IMR-90 (cell line): ENCODE data around the gene CD68. TPM values are rescaled to one million over a fixed set of nuclear protein-coding genes. Genes with fewer than 3 reads are reported as not detected.

ENCODE experiments used
- ATAC-seq: fragments of 200-7000 bp; cut with Tn5 transposase; 2 replicates; pipeline ENCODE4 v1.9.1; 2020; ENCODE audit warnings: low read depth, mild to moderate bottlenecking, moderate library complexity
- BruUV-seq: library from RNA; stranded (reverse); fragments of 400-500 nt; replicated peaks from 2 replicates; lab custom pipeline; 2021; lab: Mats Ljungman, UMichigan
- CTCF ChIA-PET: fragments of 300-600 bp; formaldehyde crosslinking; extraction: SDS; loops from one replicate; lab custom pipeline; 2021; ENCODE audit warnings: antibody characterized with exemption; lab: Yijun Ruan, JAX
- POLR2A ChIA-PET: fragments of 300-600 bp; sonication (Branson Sonifier 250); formaldehyde crosslinking; loops from one replicate; lab custom pipeline; 2022; ENCODE audit warnings: antibody characterized with exemption; ENCODE audit not compliant: unreplicated experiment; lab: Charles Lee
- DNase-seq: peaks from one replicate; pipeline ENCODE4 v3.0.0; 2013
- H2AFZ ChIP-seq: replicated peaks from 2 replicates; pipeline ENCODE3; 2013; ENCODE audit warnings: low read length, mild to moderate bottlenecking; ENCODE audit not compliant: poor library complexity
- H2AK5ac ChIP-seq: 2 replicates; pipeline ENCODE4 v1.6.1; 2013; ENCODE audit warnings: low read depth, low read length, inconsistent platforms
- H2AK9ac ChIP-seq: replicated peaks from 2 replicates; pipeline ENCODE3; 2013; ENCODE audit warnings: mild to moderate bottlenecking, low read depth, low read length, moderate library complexity; ENCODE audit not compliant: poor library complexity
- H2BK120ac ChIP-seq: 2 replicates; pipeline ENCODE4 v1.6.1; 2013; ENCODE audit warnings: low read depth, low read length, inconsistent platforms
- H2BK15ac ChIP-seq: 3 replicates; pipeline ENCODE4 v1.6.1; 2013; ENCODE audit warnings: low read depth, low read length, inconsistent platforms
- H2BK20ac ChIP-seq: 2 replicates; pipeline ENCODE4 v1.6.1; 2013; ENCODE audit warnings: low read depth, mild to moderate bottlenecking, inconsistent platforms, low read length, moderate library complexity
- H2BK5ac ChIP-seq: 2 replicates; pipeline ENCODE4 v1.6.1; 2013; ENCODE audit warnings: mild to moderate bottlenecking, low read depth, low read length, inconsistent platforms; ENCODE audit not compliant: poor library complexity, severe bottlenecking
- H3K14ac ChIP-seq: replicated peaks from 2 replicates; pipeline ENCODE4 v1.6.1; 2013; ENCODE audit warnings: low read depth, low read length, inconsistent platforms
- H3K18ac ChIP-seq: 2 replicates; pipeline ENCODE4 v1.6.1; 2013; ENCODE audit warnings: low read depth, low read length, control low read depth
- H3K23ac ChIP-seq: 2 replicates; pipeline ENCODE4 v1.6.1; 2013; ENCODE audit warnings: low read depth, low read length, inconsistent platforms
- H3K27ac ChIP-seq: 2 replicates; pipeline ENCODE4 v1.5.1; 2013; ENCODE audit warnings: mild to moderate bottlenecking, control low read depth, low read length; ENCODE audit not compliant: insufficient read depth
- H3K27me3 ChIP-seq: 2 replicates; pipeline ENCODE4 v1.6.1; 2013; ENCODE audit warnings: low read length; ENCODE audit not compliant: control insufficient read depth, insufficient read depth
- H3K36me3 ChIP-seq: 2 replicates; pipeline ENCODE4 v1.6.1; 2013; ENCODE audit warnings: low read length, mixed read lengths; ENCODE audit not compliant: control insufficient read depth, insufficient read depth
- H3K4ac ChIP-seq: 2 replicates; pipeline ENCODE4 v1.6.1; 2013; ENCODE audit warnings: low read depth, low read length, inconsistent platforms
- H3K4me1 ChIP-seq: 2 replicates; pipeline ENCODE4 v1.6.1; 2013; ENCODE audit warnings: low read length, mixed read lengths; ENCODE audit not compliant: control insufficient read depth, insufficient read depth
- H3K4me2 ChIP-seq: 2 replicates; pipeline ENCODE4 v1.6.1; 2013; ENCODE audit warnings: low read depth, mild to moderate bottlenecking, control low read depth, low read length, moderate library complexity
- H3K4me3 ChIP-seq: 2 replicates; pipeline ENCODE4 v1.5.1; 2013; ENCODE audit warnings: low read depth, mild to moderate bottlenecking, control low read depth, low read length, moderate library complexity; ENCODE audit not compliant: insufficient read depth
- H3K56ac ChIP-seq: 2 replicates; pipeline ENCODE4 v1.6.1; 2013; ENCODE audit warnings: low read length, inconsistent platforms; ENCODE audit not compliant: insufficient read depth; ENCODE audit errors: extremely low read depth
- H3K79me1 ChIP-seq, 2 experiments: 2 replicates each; pipeline ENCODE4 v1.6.1; 2013; ENCODE audit warnings: low read length in 2 of 2, inconsistent platforms in 1 of 2, low read depth in 1 of 2
- H3K9ac ChIP-seq: 2 replicates; pipeline ENCODE4 v1.6.1; 2013; ENCODE audit warnings: low read depth, low read length, control low read depth
- H3K9me1 ChIP-seq: 2 replicates; pipeline ENCODE4 v1.6.1; 2013; ENCODE audit warnings: low read length, inconsistent platforms; ENCODE audit not compliant: insufficient read depth
- H3K9me3 ChIP-seq: 2 replicates; pipeline ENCODE4 v1.6.1; 2013; ENCODE audit warnings: low read length; ENCODE audit not compliant: control insufficient read depth, insufficient read depth
- H4K20me1 ChIP-seq: 2 replicates; pipeline ENCODE4 v1.6.1; 2013; ENCODE audit warnings: low read length, inconsistent platforms; ENCODE audit not compliant: insufficient read depth
- H4K5ac ChIP-seq: 2 replicates; pipeline ENCODE4 v1.6.1; 2013; ENCODE audit warnings: mild to moderate bottlenecking, low read depth, low read length, control low read depth
- H4K8ac ChIP-seq, 2 experiments: 2 replicates each; pipeline ENCODE4 v1.6.1; 2013; ENCODE audit warnings: low read depth in 2 of 2, low read length in 2 of 2, control low read depth in 1 of 2, inconsistent platforms in 1 of 2
- H4K91ac ChIP-seq: 2 replicates; pipeline ENCODE4 v1.6.1; 2013; ENCODE audit warnings: low read depth, low read length, inconsistent platforms; ENCODE audit not compliant: insufficient read depth
- CHD1 ChIP-seq: IDR thresholded peaks from 2 replicates; pipeline ENCODE4 v1.6.1; 2012; ENCODE audit warnings: low read depth, low read length, improper control_type of control experiment
- FOS ChIP-seq: fragments of 150-350 bp; IDR thresholded peaks from 2 replicates; pipeline ENCODE4 v1.6.1; 2016; ENCODE audit warnings: low read depth, low read length
- RCOR1 ChIP-seq: IDR thresholded peaks from 2 replicates; pipeline ENCODE4 v1.6.1; 2012; ENCODE audit warnings: mild to moderate bottlenecking, low read length, improper control_type of control experiment; ENCODE audit not compliant: insufficient replicate concordance
- SMC3 ChIP-seq: fragments of 150-350 bp; IDR thresholded peaks from 2 replicates; pipeline ENCODE4 v1.6.1; 2016; ENCODE audit warnings: low read depth, mild to moderate bottlenecking, antibody characterized with exemption, low read length, moderate library complexity
- WGBS, 2 experiments: methylation state at CpG; one replicate each; pipeline versions ENCODE4 v1.1.5 to v1.1.7; 2013; ENCODE audit warnings: missing lambda C conversion rate in 2 of 2; ENCODE audit not compliant: insufficient read length in 1 of 2; ENCODE audit errors: extremely low coverage in 2 of 2; 5-methylcytosine and 5-hydroxymethylcytosine counted together
- dilution Hi-C: fragments of 300-500 bp; cut with HindIII; formaldehyde crosslinking; loops from one replicate; pipeline ENCODE4 v1.14.3; 2018; ENCODE audit warnings: low sequenced_read_pairs; ENCODE audit not compliant: unreplicated experiment
- in situ Hi-C: fragments of 300-500 bp; cut with MboI; formaldehyde crosslinking; loops from 3 replicates; pipeline ENCODE4 v1.14.3; 2019; ENCODE audit warnings: low sequenced_read_pairs, inconsistent platforms, mixed read lengths
- intact Hi-C: fragments of 100-400 bp; cut with micrococcal nuclease; formaldehyde crosslinking; loops from 2 replicates; pipeline ENCODE4 v1.10.0; 2022
- polyA plus RNA-seq, 3 experiments: library from polyadenylated mRNA; depleted of rRNA; stranded (reverse); fragments of >200 nt; gene quantifications; 2 replicates each; pipeline ENCODE4 v1.2.3, GENCODE V29; 2012; ENCODE audit warnings: low replicate concordance in 1 of 3
- total RNA-seq: library from RNA; depleted of rRNA; stranded (reverse); fragments of >200 nt; gene quantifications from 2 replicates; pipeline ENCODE4 v1.2.3, GENCODE V29; 2012

The CD68 gene
- total and polyA plus RNA-seq, 2 of the 4 experiments (the other 2 are of a cell fraction), result 16.0 to 43.1 TPM

DNA sequence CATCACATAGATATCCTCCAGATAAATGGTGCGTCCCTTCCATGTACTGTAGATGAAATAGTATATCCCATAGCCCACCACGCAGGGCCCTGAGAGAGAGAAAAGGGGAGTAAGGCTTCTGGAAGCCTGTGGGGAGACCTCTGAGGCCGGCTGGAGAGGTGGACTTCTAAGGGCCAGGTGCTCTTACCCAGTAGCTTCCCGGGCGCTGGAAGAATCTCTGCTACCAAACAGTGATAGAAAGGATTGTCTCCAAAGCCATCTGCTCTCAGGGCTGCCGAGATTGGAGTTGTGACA, 47.5 kb downstream of the CD68 start:
- no peaks in the 10 kb centered on the region for H4K20me1 ChIP-seq
- dilution Hi-C loops (no loop called here), intact Hi-C loops (no loop called here), in situ Hi-C loops (no loop called here)
- no peak overlapping the region for H4K91ac ChIP-seq
- peak overlapping the region; percentile 86 for H3K4me3 ChIP-seq
- H3K4ac ChIP-seq, result peak overlapping the region; percentile 84
- peaks cover 4% of the 10 kb centered on the region for H3K36me3 ChIP-seq
- H3K27ac ChIP-seq, result peak overlapping the region; percentile 98
- ChIA-PET POLR2A (no interaction called here), CTCF (interaction anchor here (0.7 to 1.6 kb wide), 3 partner anchors 12 to 61 kb away, joined by 3 to 14 read pairs (median 4); partner anchors contain the start of genes FXR2 and TP53)
- H3K4me1 ChIP-seq, result peaks cover 4% of the 10 kb centered on the region; the same call in 1 of the 2 replicates
- no peak overlapping the region for H2BK120ac ChIP-seq
- H2AK5ac ChIP-seq, result 0 out of 2 replicates have a peak overlapping the region, but pooled peaks have one; percentile 38
- H2AK9ac ChIP-seq, result peak overlapping the region; percentile 8
- H3K4me2 ChIP-seq, result peak overlapping the region; percentile 91
- no peak overlapping the region for H2BK15ac ChIP-seq
- H3K79me1 ChIP-seq, result peaks cover 6 to 12% of the 10 kb centered on the region in 2 experiments
- H3K9me3 ChIP-seq, result no peaks in the 10 kb centered on the region
- H3K14ac ChIP-seq, result peak overlapping the region; percentile 86
- no peaks in the 10 kb centered on the region for H3K9me1 ChIP-seq
- peak overlapping the region; percentile 85 for H2AFZ ChIP-seq
- WGBS, 2 experiments, result no CpG with 5 or more reads among the region's 6 CpGs
- H3K27me3 ChIP-seq, result no peaks in the 10 kb centered on the region
- no peak for TF ChIP-seq SMC3
- TF ChIP-seq CHD1, result no peak
- TF ChIP-seq RCOR1, result no peak
- TF ChIP-seq FOS, result no peak
- peak overlapping the region; percentile 86 for H2BK5ac ChIP-seq
- BruUV-seq, result no TSS peak
- peak overlapping the region; percentile 37 to 84; a peak in 2 of 4 replicates for H4K8ac ChIP-seq
- H3K18ac ChIP-seq, result peak overlapping the region; percentile 27; the same call in 1 of the 2 replicates
- peak overlapping the region; percentile 43; the same call in 1 of the 2 replicates for H4K5ac ChIP-seq
- peak overlapping the region; percentile 98 for H3K9ac ChIP-seq
- H2BK20ac ChIP-seq, result no peak overlapping the region
- peak overlapping the region; percentile 19; the same call in 1 of the 2 replicates for H3K56ac ChIP-seq
- peak overlapping the region; percentile 61 for H3K23ac ChIP-seq
- peak; percentile 1 for ATAC-seq
- DNase-seq, result no peak
